Stimulated activated CD4-positive, alpha-beta T cell treated with anti-CD3 and anti-CD28 coated beads, Interleukin-4, amount 100 ng/mL, for 24 hours (primary cell): ENCODE measurements around the gene ANKRD9.
"Not testable (repeated sequence)": the region's sequence is repeated elsewhere in the genome, so short reads cannot be mapped to it uniquely, and the experiment has no call there.

Source experiments
- DNase-seq: peaks from one replicate; pipeline ENCODE4 v3.0.0-alpha.2; 2020

Gene ANKRD9

GRCh38 chr14:102509746-102510615 is at the start of gene ANKRD9:
TSS of gene ANKRD9 (minus strand) at chr14:102509776. CDS start at chr14:102507889, 1,887 bp downstream.
- DNase-seq = peak; percentile 89

GRCh38 chr14:102558556-102558955 is 49.0 kb upstream of the ANKRD9 start:
- DNase-seq = no peak

GRCh38 chr14:102557434-102558226 is 48.1 kb upstream of the ANKRD9 start:
- no peak for DNase-seq

- no peak for DNase-seq
These were observed 46.6 kb upstream of the ANKRD9 start for GRCh38 chr14:102556098-102556677.

GRCh38 chr14:102554821-102555819 is 45.5 kb upstream of the ANKRD9 start:
- peak; percentile 56 for DNase-seq

- DNase-seq = peak; percentile 52
These were observed 42.6 kb upstream of the ANKRD9 start for GRCh38 chr14:102551995-102552705.

- DNase-seq = not testable (repeated sequence)
These were observed 41.4 kb upstream of the ANKRD9 start for GRCh38 chr14:102550927-102551401.

- DNase-seq = no peak
These were observed 39.2 kb upstream of the ANKRD9 start for GRCh38 chr14:102548616-102549240.

- no peak for DNase-seq
These were observed 36.1 kb upstream of the ANKRD9 start for GRCh38 chr14:102545461-102546265.

- peak; percentile 14 for DNase-seq
These were observed 35.3 kb upstream of the ANKRD9 start for GRCh38 chr14:102544747-102545460.

- no peak for DNase-seq
These were observed 34.6 kb upstream of the ANKRD9 start for GRCh38 chr14:102544046-102544746.

- no peak for DNase-seq
These were observed 32.2 kb upstream of the ANKRD9 start for GRCh38 chr14:102541771-102542170.

GRCh38 chr14:102541029-102541491 is 31.5 kb upstream of the ANKRD9 start:
- not testable (repeated sequence) for DNase-seq

- DNase-seq = no peak
These were observed 30.9 kb upstream of the ANKRD9 start for GRCh38 chr14:102540315-102541028.

GRCh38 chr14:102539544-102540314 is 30.2 kb upstream of the ANKRD9 start:
- no peak for DNase-seq

GRCh38 chr14:102538602-102539543 is 29.3 kb upstream of the ANKRD9 start:
- no peak for DNase-seq
